Breast epithelium (tissue), 3 donors: ENCODE results near the gene ZCCHC14.

Experiments used
- POLR2A ChIP-seq: fragments of 450-650 bp; IDR thresholded peaks from one replicate; pipeline ENCODE4 v1.6.1; 2016; ENCODE audit warnings: antibody characterized with exemption, mild to moderate bottlenecking, moderate library complexity
- POLR2AphosphoS5 ChIP-seq, 3 donors: sonication (generic); formaldehyde crosslinking; IDR thresholded peaks; one replicate each; pipeline ENCODE4 v1.6.1; 2017; ENCODE audit warnings: antibody characterized with exemption in 3 of 3
- TF ChIP-seq, protein P1 (sequence below), 3 donors: fragments of 450-650 bp; IDR thresholded peaks; one replicate each; pipeline ENCODE4 v1.5.1; 2016 to 2017; ENCODE audit warnings: antibody characterized with exemption in 3 of 3, mild to moderate bottlenecking in 3 of 3, moderate library complexity in 3 of 3

DNA sequence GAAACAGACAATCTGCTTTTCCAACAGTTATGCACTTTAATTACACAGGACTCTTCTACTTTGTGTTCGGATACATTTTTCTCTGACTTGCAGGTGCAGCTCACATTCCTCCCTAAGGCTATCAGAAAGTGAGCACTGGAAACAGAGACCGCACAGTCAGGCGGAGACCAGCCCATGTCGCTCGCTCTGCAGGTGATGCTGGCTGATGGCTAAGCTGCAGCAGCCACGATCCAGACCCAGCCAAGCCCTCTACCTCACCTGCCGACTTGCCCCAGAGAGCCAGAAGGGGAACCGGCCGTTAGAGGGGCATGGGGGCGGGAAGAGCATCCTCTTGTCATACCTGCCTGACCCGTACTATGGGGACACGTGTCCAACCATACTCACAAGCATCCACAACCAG lies 66.9 kb downstream of the ZCCHC14 start:
- TF ChIP-seq, protein P1, sequence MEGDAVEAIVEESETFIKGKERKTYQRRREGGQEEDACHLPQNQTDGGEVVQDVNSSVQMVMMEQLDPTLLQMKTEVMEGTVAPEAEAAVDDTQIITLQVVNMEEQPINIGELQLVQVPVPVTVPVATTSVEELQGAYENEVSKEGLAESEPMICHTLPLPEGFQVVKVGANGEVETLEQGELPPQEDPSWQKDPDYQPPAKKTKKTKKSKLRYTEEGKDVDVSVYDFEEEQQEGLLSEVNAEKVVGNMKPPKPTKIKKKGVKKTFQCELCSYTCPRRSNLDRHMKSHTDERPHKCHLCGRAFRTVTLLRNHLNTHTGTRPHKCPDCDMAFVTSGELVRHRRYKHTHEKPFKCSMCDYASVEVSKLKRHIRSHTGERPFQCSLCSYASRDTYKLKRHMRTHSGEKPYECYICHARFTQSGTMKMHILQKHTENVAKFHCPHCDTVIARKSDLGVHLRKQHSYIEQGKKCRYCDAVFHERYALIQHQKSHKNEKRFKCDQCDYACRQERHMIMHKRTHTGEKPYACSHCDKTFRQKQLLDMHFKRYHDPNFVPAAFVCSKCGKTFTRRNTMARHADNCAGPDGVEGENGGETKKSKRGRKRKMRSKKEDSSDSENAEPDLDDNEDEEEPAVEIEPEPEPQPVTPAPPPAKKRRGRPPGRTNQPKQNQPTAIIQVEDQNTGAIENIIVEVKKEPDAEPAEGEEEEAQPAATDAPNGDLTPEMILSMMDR (IDR thresholded peaks at IDR 0.05), result no peak
- no peak for TF ChIP-seq POLR2A
- no peak for TF ChIP-seq POLR2AphosphoS5 (IDR thresholded peaks at IDR 0.05)
